ENCODE data around the gene ZNF454.

ZNF454 gene

GRCh38 chr5:178992291-178992895 lies 51.4 kb downstream of the ZNF454 start:
- no peak for DNase-seq

GRCh38 chr5:178993236-178993765 lies 52.3 kb downstream of the ZNF454 start:
- DNase-seq, result no peak

- DNase-seq, result no peak
Measured at GRCh38 chr5:178993955-178994579, 53.1 kb downstream of the ZNF454 start.

- DNase-seq, result no peak
Measured at GRCh38 chr5:178994580-178995340, 53.8 kb downstream of the ZNF454 start, which contains the start of gene GRM6. GRM6 (minus strand) TSS chr5:178995320; CDS start chr5:178994944, 376 bp downstream.

GRCh38 chr5:178995341-178995690 lies 54.3 kb downstream of the ZNF454 start:
- no peak for DNase-seq

GRCh38 chr5:178996156-178996555 lies 55.2 kb downstream of the ZNF454 start:
- DNase-seq, result no peak

- no peak for DNase-seq
Measured at GRCh38 chr5:178997191-178997590, 56.2 kb downstream of the ZNF454 start.

- DNase-seq, result no peak
Measured at GRCh38 chr5:178998441-178998840, 57.4 kb downstream of the ZNF454 start.

GRCh38 chr5:179006564-179006963 lies 65.6 kb downstream of the ZNF454 start:
- DNase-seq, result no peak

GRCh38 chr5:179008667-179009066 lies 67.7 kb downstream of the ZNF454 start:
- DNase-seq, result no peak
